OCI-LY3 (cell line): Measurements from ENCODE around the gene FAM185A.
"Not testable (repeated sequence)": the region's sequence is repeated elsewhere in the genome, so short reads cannot be mapped to it uniquely, and the experiment has no call there.

Experiments used
- H2AFZ ChIP-seq: fragments of 200-600, 300-600 bp; shearing (Covaris generic); 2 replicates; pipeline ENCODE4 v1.6.0; 2014; ENCODE audit warnings: antibody characterized with exemption, low read depth, low read length
- H3K27ac ChIP-seq: fragments of 200-600, 300-600 bp; sonication (generic); 2 replicates; pipeline ENCODE4 v1.5.1; 2014; ENCODE audit warnings: mild to moderate bottlenecking, low read length, moderate library complexity, mixed read lengths
- H3K27me3 ChIP-seq: fragments of 200-600, 300-600 bp; sonication (generic); 2 replicates; pipeline ENCODE4 v1.6.1; 2014; ENCODE audit warnings: low read depth, low read length, mixed read lengths
- H3K36me3 ChIP-seq: fragments of 200-600, 300-600 bp; sonication (generic); replicated peaks from 2 replicates; pipeline ENCODE3; 2014; ENCODE audit warnings: low read depth, low read length, mixed read lengths
- H3K4me1 ChIP-seq: fragments of 300-600, 200-600 bp; sonication (generic); 2 replicates; pipeline ENCODE4 v1.6.1; 2014; ENCODE audit warnings: low read length, mixed read lengths
- H3K4me2 ChIP-seq: fragments of 200-600, 300-600 bp; sonication (generic); 2 replicates; pipeline ENCODE4 v1.6.1; 2014; ENCODE audit warnings: low read length, mixed read lengths
- H3K4me3 ChIP-seq: fragments of 300-600, 200-600 bp; sonication (generic); 2 replicates; pipeline ENCODE4 v1.5.1; 2014; ENCODE audit warnings: antibody characterized with exemption, mild to moderate bottlenecking, low read length, moderate library complexity
- H3K79me2 ChIP-seq: fragments of 300-600, 200-600 bp; shearing (Covaris generic); 2 replicates; pipeline ENCODE4 v1.6.1; 2014; ENCODE audit warnings: mild to moderate bottlenecking, low read length, mixed read lengths
- H3K9ac ChIP-seq: fragments of 300-600, 200-600 bp; shearing (Covaris generic); 2 replicates; pipeline ENCODE4 v1.6.0; 2014; ENCODE audit warnings: mild to moderate bottlenecking, low read length, moderate library complexity
- H3K9me3 ChIP-seq: fragments of 200-600, 300-600 bp; shearing (Covaris generic); 2 replicates; pipeline ENCODE4 v1.6.1; 2014; ENCODE audit warnings: low read length, mixed read lengths; ENCODE audit not compliant: insufficient read depth
- H4K20me1 ChIP-seq: fragments of 200-600, 300-600 bp; sonication (generic); 2 replicates; pipeline ENCODE4 v1.6.1; 2016; ENCODE audit warnings: low read length, mixed read lengths; ENCODE audit not compliant: insufficient read depth
- EZH2phosphoT487 ChIP-seq: fragments of 200-600 bp; shearing (Covaris generic); IDR thresholded peaks from 2 replicates; pipeline ENCODE4 v1.6.1; 2018; ENCODE audit warnings: antibody characterized with exemption, mixed run types, low read depth
- TF ChIP-seq, protein P1 (sequence below): fragments of 200-600, 300-600 bp; sonication (generic); IDR thresholded peaks from 2 replicates; pipeline ENCODE4 v1.5.1; 2014; ENCODE audit warnings: antibody characterized with exemption, low read length, low read depth

The FAM185A gene

DNA sequence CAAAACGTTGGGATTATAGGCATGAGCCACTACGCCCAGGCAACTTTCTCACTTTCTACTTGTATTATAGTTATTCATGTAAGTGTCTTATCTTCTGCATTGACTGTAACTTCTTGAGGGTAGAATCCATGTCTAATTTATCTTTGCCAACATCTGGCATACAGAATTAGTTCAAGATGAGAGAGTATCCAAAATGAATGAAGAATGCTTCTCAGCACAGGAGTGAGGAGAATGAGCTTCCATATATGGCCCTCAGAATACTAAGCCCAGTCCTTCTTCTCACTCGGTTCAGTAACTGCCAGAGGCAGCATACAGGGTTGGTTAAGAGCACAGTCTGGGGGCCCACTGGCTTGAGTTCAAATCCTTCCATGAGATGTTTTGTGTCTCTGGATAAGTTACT lies 89.0 kb downstream of the FAM185A start:
- Histone ChIP-seq H2AFZ (no peak overlapping the region), H3K9ac (no peak overlapping the region), H3K27me3 (peaks cover 26% of the 10 kb centered on the region), H3K27ac (no peak overlapping the region), H3K4me3 (no peak overlapping the region), H3K79me2 (no peaks in the 10 kb centered on the region), H3K4me1 (peaks cover 31% of the 10 kb centered on the region), H3K36me3 (no peaks in the 10 kb centered on the region), H3K4me2 (no peak overlapping the region), H3K9me3 (no peaks in the 10 kb centered on the region), H4K20me1 (no peaks in the 10 kb centered on the region; the same call in 1 of the 2 replicates)
- TF ChIP-seq, protein P1, sequence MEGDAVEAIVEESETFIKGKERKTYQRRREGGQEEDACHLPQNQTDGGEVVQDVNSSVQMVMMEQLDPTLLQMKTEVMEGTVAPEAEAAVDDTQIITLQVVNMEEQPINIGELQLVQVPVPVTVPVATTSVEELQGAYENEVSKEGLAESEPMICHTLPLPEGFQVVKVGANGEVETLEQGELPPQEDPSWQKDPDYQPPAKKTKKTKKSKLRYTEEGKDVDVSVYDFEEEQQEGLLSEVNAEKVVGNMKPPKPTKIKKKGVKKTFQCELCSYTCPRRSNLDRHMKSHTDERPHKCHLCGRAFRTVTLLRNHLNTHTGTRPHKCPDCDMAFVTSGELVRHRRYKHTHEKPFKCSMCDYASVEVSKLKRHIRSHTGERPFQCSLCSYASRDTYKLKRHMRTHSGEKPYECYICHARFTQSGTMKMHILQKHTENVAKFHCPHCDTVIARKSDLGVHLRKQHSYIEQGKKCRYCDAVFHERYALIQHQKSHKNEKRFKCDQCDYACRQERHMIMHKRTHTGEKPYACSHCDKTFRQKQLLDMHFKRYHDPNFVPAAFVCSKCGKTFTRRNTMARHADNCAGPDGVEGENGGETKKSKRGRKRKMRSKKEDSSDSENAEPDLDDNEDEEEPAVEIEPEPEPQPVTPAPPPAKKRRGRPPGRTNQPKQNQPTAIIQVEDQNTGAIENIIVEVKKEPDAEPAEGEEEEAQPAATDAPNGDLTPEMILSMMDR, result no peak
- no peak for TF ChIP-seq EZH2phosphoT487

DNA sequence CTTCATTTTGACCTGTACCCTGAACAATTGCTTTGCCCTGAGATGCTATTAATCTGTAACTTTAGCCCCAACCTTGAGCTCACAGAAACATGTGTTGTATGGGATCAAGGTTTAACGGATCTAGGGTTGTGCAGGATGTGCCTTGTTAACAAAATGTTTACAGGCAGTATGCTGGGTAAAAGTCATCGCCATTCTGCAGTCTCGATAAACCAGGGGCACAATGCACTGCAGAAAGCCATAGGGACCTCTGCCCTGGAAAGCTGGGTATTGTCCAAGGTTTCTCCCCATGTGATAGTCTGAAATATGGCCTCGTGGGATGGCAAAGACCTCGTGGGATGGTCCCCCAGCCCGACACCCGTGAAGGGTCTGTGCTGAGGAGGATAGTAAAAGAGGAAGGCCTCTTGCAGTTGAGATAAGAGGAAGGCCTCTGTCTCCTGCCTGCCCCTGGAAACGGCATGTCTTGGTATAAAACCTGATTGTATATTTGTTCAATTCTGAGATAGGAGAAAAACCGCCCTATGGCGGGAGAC lies 89.8 kb downstream of the FAM185A start:
- H3K36me3 ChIP-seq, H3K9me3 ChIP-seq, H3K4me3 ChIP-seq, H3K4me2 ChIP-seq, H2AFZ ChIP-seq, H3K79me2 ChIP-seq, H3K9ac ChIP-seq, H3K27ac ChIP-seq, H4K20me1 ChIP-seq: not testable (repeated sequence)
- H3K4me1 ChIP-seq, result peaks cover 31% of the 10 kb centered on the region
- H3K27me3 ChIP-seq, result peaks cover 25% of the 10 kb centered on the region

DNA sequence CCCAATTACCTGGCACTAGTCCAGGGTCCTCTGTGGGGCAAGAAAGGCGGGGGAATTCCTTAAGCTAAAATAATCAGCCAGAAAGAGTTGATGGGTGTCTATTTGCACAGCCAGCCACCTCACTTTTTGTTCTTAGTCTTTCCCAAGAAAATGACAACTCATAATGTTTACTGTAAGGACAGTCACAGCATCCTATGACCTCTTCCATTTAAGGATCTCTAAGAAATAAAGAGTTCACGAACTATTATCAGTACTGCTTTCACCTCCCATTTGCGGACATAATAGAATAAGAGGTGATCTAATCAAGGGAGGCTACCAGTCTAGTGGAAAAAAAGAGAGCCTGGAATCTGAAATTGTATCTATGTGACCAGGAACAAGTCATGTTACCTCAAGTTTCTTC lies 91.6 kb downstream of the FAM185A start:
- no peak overlapping the region for H3K9ac ChIP-seq
- no peaks in the 10 kb centered on the region for H3K36me3 ChIP-seq
- no peak overlapping the region for H3K27ac ChIP-seq
- H3K4me3 ChIP-seq, result no peak overlapping the region
- H3K4me1 ChIP-seq, result peaks cover 27% of the 10 kb centered on the region
- no peak overlapping the region for H2AFZ ChIP-seq
- TF ChIP-seq, protein P1, result no peak
- TF ChIP-seq EZH2phosphoT487, result no peak
- no peak overlapping the region for H3K4me2 ChIP-seq
- no peaks in the 10 kb centered on the region for H3K79me2 ChIP-seq
- no peaks in the 10 kb centered on the region for H3K9me3 ChIP-seq
- no peaks in the 10 kb centered on the region; the same call in 1 of the 2 replicates for H4K20me1 ChIP-seq
- H3K27me3 ChIP-seq, result peaks cover 26% of the 10 kb centered on the region

DNA sequence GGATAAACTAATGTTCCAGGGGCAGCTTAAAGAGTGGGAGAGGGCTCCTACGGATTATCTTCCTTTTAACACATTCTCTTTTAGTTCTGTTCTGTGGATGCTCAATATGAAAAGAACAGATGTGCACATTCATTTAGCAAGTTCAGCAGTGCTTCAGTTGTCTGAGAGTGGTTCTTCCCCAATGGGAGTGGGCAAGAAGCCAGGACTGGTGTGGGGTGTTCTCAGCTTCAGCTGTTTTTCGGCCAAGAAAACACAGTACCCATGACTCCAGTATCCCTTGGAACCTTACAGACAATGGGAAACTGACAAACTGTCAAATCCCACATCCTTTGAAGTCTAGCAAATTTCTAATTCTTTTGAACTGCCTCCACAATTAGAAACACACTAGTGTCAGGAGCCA lies 92.5 kb downstream of the FAM185A start:
- no peak overlapping the region for H3K9ac ChIP-seq
- H4K20me1 ChIP-seq, result no peaks in the 10 kb centered on the region; the same call in 1 of the 2 replicates
- no peak overlapping the region for H3K4me3 ChIP-seq
- TF ChIP-seq EZH2phosphoT487, result no peak
- TF ChIP-seq, protein P1, result no peak
- no peaks in the 10 kb centered on the region for H3K79me2 ChIP-seq
- H3K9me3 ChIP-seq, result no peaks in the 10 kb centered on the region
- H3K4me1 ChIP-seq, result peaks cover 26% of the 10 kb centered on the region
- H2AFZ ChIP-seq, result no peak overlapping the region
- H3K36me3 ChIP-seq, result no peaks in the 10 kb centered on the region
- H3K27ac ChIP-seq, result no peak overlapping the region
- H3K4me2 ChIP-seq, result peak overlapping the region; percentile 31; the same call in 1 of the 2 replicates
- peaks cover 27% of the 10 kb centered on the region for H3K27me3 ChIP-seq

DNA sequence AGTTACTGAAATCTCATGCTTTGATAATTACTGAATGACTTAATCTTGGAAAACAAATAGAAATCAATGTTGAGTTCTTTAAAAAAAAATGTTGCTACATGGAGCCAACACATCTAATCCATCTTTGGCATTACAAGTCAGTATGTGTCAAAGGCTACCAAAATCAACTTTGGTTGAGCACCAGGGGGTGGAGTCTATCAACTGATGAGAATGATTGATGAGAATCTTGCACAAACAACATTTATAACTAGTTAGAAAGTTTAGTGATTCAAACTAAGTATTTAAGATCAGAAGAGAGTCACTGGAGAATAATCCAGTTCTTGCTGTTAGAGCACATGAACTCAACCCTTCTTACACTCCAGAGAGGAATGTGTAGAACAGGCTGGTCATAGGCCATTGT lies 93.5 kb downstream of the FAM185A start:
- Histone ChIP-seq H3K27me3 (peaks cover 17% of the 10 kb centered on the region), H3K4me3 (no peak overlapping the region)
- TF ChIP-seq EZH2phosphoT487, result no peak
- TF ChIP-seq, protein P1, result no peak

More for the DNA sequence above, 93.5 kb downstream of the FAM185A start:
- Histone ChIP-seq H3K9me3 (no peaks in the 10 kb centered on the region), H3K27ac (no peak overlapping the region), H3K4me2 (no peak overlapping the region), H4K20me1 (no peaks in the 10 kb centered on the region), H2AFZ (no peak overlapping the region), H3K9ac (no peak overlapping the region), H3K79me2 (no peaks in the 10 kb centered on the region), H3K4me1 (peaks cover 26% of the 10 kb centered on the region), H3K36me3 (no peaks in the 10 kb centered on the region)
